Measurements from ENCODE around the gene TGFB3. TPM values are rescaled to one million over a fixed set of nuclear protein-coding genes. Genes with fewer than 3 reads are reported as not detected.

TGFB3 gene
- total and polyA plus RNA-seq, 9 of the 15 experiments (the other 6 are each of a cell fraction or from before 2014, with no cell fraction given) = 0.39 to 2.0 (median 1.0) TPM

DNA sequence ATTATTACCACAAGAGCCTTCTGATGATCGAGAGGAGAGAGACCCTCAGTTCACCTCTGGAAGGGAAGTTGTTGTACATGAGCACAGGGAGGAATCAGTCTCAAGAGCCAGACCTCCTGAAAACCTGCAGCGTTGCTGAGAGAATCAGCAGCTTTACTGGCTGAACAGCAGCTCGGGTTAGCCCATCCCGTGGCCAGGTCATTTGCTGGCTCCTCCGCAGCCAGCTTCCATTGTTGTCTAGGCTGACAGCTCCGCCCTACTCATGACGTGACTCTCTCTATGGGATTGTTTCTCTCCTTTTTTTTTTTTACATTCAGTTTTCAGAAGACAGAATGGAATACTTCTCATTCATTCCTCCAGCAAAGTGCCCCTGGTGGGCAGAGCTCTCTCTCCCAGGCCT, 69.9 kb downstream of the TGFB3 start:
- DNase-seq (ENCODE audit: extremely low read depth in 1 of 4, low spot score in 3 of 4) (no peak), ATAC-seq (no peak), FAIRE-seq (no peak)
- Histone ChIP-seq H3K27ac (ENCODE audit: extremely low read depth, low read depth, low read length) (no peak overlapping the region), H3K9me1 (ENCODE audit: control insufficient read depth, insufficient read depth, low read length) (no peaks in the 10 kb centered on the region), H4K20me1 (replicated peaks; ENCODE audit: control insufficient read depth, insufficient read depth, low read length) (no peaks in the 10 kb centered on the region), H3K79me2 (ENCODE audit: control insufficient read depth, insufficient read depth, low read length) (no peaks in the 10 kb centered on the region), H3K9me3 (replicated peaks; ENCODE audit: control insufficient read depth, insufficient read depth, low read depth, low read length) (no peaks in the 10 kb centered on the region), H3K4me1 (replicated peaks in 1 of 2; ENCODE audit: control insufficient read depth in 2 of 2, insufficient read depth in 2 of 2, low read length in 2 of 2) (peaks cover 0 to 2% of the 10 kb centered on the region in 2 experiments; a peak in 2 of 5 replicates), H3K27me3 (ENCODE audit: control insufficient read depth in 2 of 2, insufficient read depth in 2 of 2, low read length in 2 of 2) (no peaks in the 10 kb centered on the region), H2AFZ (ENCODE audit: low read depth, low read length) (no peak overlapping the region), H3K36me3 (ENCODE audit: control insufficient read depth, insufficient read depth, low read length) (no peaks in the 10 kb centered on the region), H3K4me3 (no peak overlapping the region), H3K9ac (ENCODE audit: insufficient read depth in 1 of 2, low read depth in 2 of 2, low read length in 2 of 2) (no peak overlapping the region; a peak in 1 of 4 replicates), H3K4me2 (ENCODE audit: insufficient read depth, low read length) (no peak overlapping the region)
- in situ Hi-C loops (cut with MboI) = no loop called here
- 38% methylated on average over 3 of the region's 7 CpGs for WGBS (ENCODE audit: insufficient coverage, low coverage, missing lambda C conversion rate)
- ChIA-PET POLR2A (interaction anchor here (1.2 kb wide), 1 partner anchor 15 kb away, joined by 3 read pairs; no protein-coding TSS in a partner anchor), CTCF (ENCODE audit: low intra/inter-chr PET ratio) (no interaction called here)
- BruUV-seq (replicated peaks) = no TSS peak
- intact Hi-C loops (cut with micrococcal nuclease) = no loop called here
- TF ChIP-seq SP2 (IDR thresholded peaks at IDR 0.05; ENCODE audit: extremely low read depth, low read depth, low read length, poor library complexity, severe bottlenecking) = no peak
- no peak for TF ChIP-seq DDX20 (tag; IDR thresholded peaks at IDR 0.05; ENCODE audit: low read depth)
- TF ChIP-seq, protein P1, sequence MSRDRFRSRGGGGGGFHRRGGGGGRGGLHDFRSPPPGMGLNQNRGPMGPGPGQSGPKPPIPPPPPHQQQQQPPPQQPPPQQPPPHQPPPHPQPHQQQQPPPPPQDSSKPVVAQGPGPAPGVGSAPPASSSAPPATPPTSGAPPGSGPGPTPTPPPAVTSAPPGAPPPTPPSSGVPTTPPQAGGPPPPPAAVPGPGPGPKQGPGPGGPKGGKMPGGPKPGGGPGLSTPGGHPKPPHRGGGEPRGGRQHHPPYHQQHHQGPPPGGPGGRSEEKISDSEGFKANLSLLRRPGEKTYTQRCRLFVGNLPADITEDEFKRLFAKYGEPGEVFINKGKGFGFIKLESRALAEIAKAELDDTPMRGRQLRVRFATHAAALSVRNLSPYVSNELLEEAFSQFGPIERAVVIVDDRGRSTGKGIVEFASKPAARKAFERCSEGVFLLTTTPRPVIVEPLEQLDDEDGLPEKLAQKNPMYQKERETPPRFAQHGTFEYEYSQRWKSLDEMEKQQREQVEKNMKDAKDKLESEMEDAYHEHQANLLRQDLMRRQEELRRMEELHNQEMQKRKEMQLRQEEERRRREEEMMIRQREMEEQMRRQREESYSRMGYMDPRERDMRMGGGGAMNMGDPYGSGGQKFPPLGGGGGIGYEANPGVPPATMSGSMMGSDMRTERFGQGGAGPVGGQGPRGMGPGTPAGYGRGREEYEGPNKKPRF (IDR thresholded peaks at IDR 0.05; ENCODE audit: low read depth, low read length) = no peak
- TF ChIP-seq PPARD (CRISPR knock-in tag; IDR thresholded peaks at IDR 0.05) = no peak
- TF ChIP-seq, protein P2, sequence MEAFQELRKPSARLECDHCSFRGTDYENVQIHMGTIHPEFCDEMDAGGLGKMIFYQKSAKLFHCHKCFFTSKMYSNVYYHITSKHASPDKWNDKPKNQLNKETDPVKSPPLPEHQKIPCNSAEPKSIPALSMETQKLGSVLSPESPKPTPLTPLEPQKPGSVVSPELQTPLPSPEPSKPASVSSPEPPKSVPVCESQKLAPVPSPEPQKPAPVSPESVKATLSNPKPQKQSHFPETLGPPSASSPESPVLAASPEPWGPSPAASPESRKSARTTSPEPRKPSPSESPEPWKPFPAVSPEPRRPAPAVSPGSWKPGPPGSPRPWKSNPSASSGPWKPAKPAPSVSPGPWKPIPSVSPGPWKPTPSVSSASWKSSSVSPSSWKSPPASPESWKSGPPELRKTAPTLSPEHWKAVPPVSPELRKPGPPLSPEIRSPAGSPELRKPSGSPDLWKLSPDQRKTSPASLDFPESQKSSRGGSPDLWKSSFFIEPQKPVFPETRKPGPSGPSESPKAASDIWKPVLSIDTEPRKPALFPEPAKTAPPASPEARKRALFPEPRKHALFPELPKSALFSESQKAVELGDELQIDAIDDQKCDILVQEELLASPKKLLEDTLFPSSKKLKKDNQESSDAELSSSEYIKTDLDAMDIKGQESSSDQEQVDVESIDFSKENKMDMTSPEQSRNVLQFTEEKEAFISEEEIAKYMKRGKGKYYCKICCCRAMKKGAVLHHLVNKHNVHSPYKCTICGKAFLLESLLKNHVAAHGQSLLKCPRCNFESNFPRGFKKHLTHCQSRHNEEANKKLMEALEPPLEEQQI (IDR thresholded peaks at IDR 0.05) = no peak
- TF ChIP-seq, protein P3, sequence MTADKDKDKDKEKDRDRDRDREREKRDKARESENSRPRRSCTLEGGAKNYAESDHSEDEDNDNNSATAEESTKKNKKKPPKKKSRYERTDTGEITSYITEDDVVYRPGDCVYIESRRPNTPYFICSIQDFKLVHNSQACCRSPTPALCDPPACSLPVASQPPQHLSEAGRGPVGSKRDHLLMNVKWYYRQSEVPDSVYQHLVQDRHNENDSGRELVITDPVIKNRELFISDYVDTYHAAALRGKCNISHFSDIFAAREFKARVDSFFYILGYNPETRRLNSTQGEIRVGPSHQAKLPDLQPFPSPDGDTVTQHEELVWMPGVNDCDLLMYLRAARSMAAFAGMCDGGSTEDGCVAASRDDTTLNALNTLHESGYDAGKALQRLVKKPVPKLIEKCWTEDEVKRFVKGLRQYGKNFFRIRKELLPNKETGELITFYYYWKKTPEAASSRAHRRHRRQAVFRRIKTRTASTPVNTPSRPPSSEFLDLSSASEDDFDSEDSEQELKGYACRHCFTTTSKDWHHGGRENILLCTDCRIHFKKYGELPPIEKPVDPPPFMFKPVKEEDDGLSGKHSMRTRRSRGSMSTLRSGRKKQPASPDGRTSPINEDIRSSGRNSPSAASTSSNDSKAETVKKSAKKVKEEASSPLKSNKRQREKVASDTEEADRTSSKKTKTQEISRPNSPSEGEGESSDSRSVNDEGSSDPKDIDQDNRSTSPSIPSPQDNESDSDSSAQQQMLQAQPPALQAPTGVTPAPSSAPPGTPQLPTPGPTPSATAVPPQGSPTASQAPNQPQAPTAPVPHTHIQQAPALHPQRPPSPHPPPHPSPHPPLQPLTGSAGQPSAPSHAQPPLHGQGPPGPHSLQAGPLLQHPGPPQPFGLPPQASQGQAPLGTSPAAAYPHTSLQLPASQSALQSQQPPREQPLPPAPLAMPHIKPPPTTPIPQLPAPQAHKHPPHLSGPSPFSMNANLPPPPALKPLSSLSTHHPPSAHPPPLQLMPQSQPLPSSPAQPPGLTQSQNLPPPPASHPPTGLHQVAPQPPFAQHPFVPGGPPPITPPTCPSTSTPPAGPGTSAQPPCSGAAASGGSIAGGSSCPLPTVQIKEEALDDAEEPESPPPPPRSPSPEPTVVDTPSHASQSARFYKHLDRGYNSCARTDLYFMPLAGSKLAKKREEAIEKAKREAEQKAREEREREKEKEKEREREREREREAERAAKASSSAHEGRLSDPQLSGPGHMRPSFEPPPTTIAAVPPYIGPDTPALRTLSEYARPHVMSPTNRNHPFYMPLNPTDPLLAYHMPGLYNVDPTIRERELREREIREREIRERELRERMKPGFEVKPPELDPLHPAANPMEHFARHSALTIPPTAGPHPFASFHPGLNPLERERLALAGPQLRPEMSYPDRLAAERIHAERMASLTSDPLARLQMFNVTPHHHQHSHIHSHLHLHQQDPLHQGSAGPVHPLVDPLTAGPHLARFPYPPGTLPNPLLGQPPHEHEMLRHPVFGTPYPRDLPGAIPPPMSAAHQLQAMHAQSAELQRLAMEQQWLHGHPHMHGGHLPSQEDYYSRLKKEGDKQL (CRISPR knock-in tag; IDR thresholded peaks at IDR 0.05; ENCODE audit: borderline replicate concordance) = no peak
- TF ChIP-seq, protein P4, sequence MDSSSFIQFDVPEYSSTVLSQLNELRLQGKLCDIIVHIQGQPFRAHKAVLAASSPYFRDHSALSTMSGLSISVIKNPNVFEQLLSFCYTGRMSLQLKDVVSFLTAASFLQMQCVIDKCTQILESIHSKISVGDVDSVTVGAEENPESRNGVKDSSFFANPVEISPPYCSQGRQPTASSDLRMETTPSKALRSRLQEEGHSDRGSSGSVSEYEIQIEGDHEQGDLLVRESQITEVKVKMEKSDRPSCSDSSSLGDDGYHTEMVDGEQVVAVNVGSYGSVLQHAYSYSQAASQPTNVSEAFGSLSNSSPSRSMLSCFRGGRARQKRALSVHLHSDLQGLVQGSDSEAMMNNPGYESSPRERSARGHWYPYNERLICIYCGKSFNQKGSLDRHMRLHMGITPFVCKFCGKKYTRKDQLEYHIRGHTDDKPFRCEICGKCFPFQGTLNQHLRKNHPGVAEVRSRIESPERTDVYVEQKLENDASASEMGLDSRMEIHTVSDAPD (CRISPR knock-in tag; IDR thresholded peaks at IDR 0.05) = no peak
- no peak for TF ChIP-seq KAT7 (CRISPR knock-in tag; IDR thresholded peaks at IDR 0.05; ENCODE audit: borderline replicate concordance)
- TF ChIP-seq HDAC6 (IDR thresholded peaks at IDR 0.05; ENCODE audit: low read depth, low read length) = no peak
- TF ChIP-seq HNRNPL (IDR thresholded peaks at IDR 0.05; ENCODE audit: low read depth, low read length) = no peak

Measured in K562 (cell line).